PC-9 (cell line): Measurements from ENCODE around the gene RNLS. TPM values are rescaled to one million over a fixed set of nuclear protein-coding genes. Genes with fewer than 3 reads are reported as not detected.

ENCODE experiments used
- BruUV-seq: library from RNA; stranded (reverse); fragments of 400-500 nt; replicated peaks from 2 replicates; lab custom pipeline; 2021; lab: Mats Ljungman, UMichigan
- CTCF ChIA-PET: fragments of 300-600 bp; sonication (Branson Sonifier 250); formaldehyde crosslinking; loops from one replicate; lab custom pipeline; 2022; ENCODE audit warnings: antibody characterized with exemption; lab: Charles Lee
- POLR2A ChIA-PET: fragments of 300-600 bp; sonication (Branson Sonifier 250); formaldehyde crosslinking; loops from one replicate; lab custom pipeline; 2022; ENCODE audit warnings: antibody characterized with exemption; ENCODE audit not compliant: unreplicated experiment; lab: Charles Lee
- DNase-seq, 2 experiments: peaks; one replicate each; pipeline versions ENCODE4 v3.0.0 to v3.0.0-alpha.2; 2015 to 2022; ENCODE audit warnings: mixed read lengths in 1 of 2
- H2AFZ ChIP-seq: fragments of 200-600 bp; sonication (generic); 2 replicates; pipeline ENCODE4 v1.8.1; 2017; ENCODE audit warnings: antibody characterized with exemption
- H3F3A ChIP-seq: fragments of 200-600 bp; sonication (generic); 2 replicates; pipeline ENCODE4 v1.8.1; 2017; ENCODE audit warnings: antibody characterized with exemption, mild to moderate bottlenecking, low read depth; ENCODE audit not compliant: insufficient read depth
- H3K27ac ChIP-seq: fragments of 200-600 bp; sonication (generic); 2 replicates; pipeline ENCODE4 v1.6.1; 2016; ENCODE audit warnings: mixed run types
- H3K27me3 ChIP-seq: fragments of 200-600 bp; sonication (generic); 2 replicates; pipeline ENCODE4 v1.6.1; 2016; ENCODE audit warnings: low read depth, mixed run types; ENCODE audit not compliant: insufficient read depth
- H3K36me3 ChIP-seq: fragments of 200-600 bp; sonication (generic); 2 replicates; pipeline ENCODE4 v1.6.1; 2016; ENCODE audit warnings: low read depth, mixed run types
- H3K4me1 ChIP-seq: fragments of 200-600 bp; sonication (generic); replicated peaks from 2 replicates; pipeline ENCODE4 v1.6.1; 2016; ENCODE audit warnings: mixed run types; ENCODE audit not compliant: insufficient read depth
- H3K4me2 ChIP-seq: fragments of 200-600 bp; sonication (generic); 2 replicates; pipeline ENCODE4 v1.6.1; 2017; ENCODE audit warnings: mixed run types
- H3K4me3 ChIP-seq: fragments of 200-600 bp; sonication (generic); 2 replicates; pipeline ENCODE4 v1.6.1; 2016; ENCODE audit warnings: mixed run types
- H3K79me2 ChIP-seq: fragments of 200-600 bp; sonication (generic); 2 replicates; pipeline ENCODE4 v1.6.1; 2017; ENCODE audit warnings: low read depth, mixed run types
- H3K9me2 ChIP-seq: fragments of 200-600 bp; sonication (generic); 2 replicates; pipeline ENCODE4 v1.8.1; 2017; ENCODE audit warnings: mild to moderate bottlenecking; ENCODE audit not compliant: insufficient read depth
- H3K9me3 ChIP-seq: fragments of 200-600 bp; sonication (generic); 2 replicates; pipeline ENCODE4 v1.8.1; 2016; ENCODE audit warnings: low read depth; ENCODE audit not compliant: insufficient read depth
- H4K20me1 ChIP-seq: fragments of 200-600 bp; sonication (generic); 2 replicates; pipeline ENCODE4 v1.8.1; 2017; ENCODE audit not compliant: insufficient read depth
- EZH2 ChIP-seq: fragments of 200-600 bp; sonication (generic); IDR thresholded peaks from 2 replicates; pipeline ENCODE4 v1.8.0; 2017; ENCODE audit warnings: antibody characterized with exemption, low read depth
- intact Hi-C: fragments of 100-400 bp; cut with micrococcal nuclease; formaldehyde crosslinking; loops from one replicate; pipeline ENCODE4 v1.10.0; 2022; ENCODE audit not compliant: unreplicated experiment
- total RNA-seq: library from RNA; stranded (reverse); gene quantifications from 2 replicates; pipeline ENCODE4 v1.2.3, GENCODE V29; 2021
- TF ChIP-seq, protein P1 (sequence below): fragments of 200-600 bp; sonication (generic); conservative IDR thresholded peaks from 2 replicates; pipeline ENCODE4 v1.6.1; 2017; ENCODE audit warnings: mixed run types, antibody characterized with exemption, mild to moderate bottlenecking, moderate library complexity

RNLS gene
- total RNA-seq, 1 experiment from 2014 or later: not detected

DNA sequence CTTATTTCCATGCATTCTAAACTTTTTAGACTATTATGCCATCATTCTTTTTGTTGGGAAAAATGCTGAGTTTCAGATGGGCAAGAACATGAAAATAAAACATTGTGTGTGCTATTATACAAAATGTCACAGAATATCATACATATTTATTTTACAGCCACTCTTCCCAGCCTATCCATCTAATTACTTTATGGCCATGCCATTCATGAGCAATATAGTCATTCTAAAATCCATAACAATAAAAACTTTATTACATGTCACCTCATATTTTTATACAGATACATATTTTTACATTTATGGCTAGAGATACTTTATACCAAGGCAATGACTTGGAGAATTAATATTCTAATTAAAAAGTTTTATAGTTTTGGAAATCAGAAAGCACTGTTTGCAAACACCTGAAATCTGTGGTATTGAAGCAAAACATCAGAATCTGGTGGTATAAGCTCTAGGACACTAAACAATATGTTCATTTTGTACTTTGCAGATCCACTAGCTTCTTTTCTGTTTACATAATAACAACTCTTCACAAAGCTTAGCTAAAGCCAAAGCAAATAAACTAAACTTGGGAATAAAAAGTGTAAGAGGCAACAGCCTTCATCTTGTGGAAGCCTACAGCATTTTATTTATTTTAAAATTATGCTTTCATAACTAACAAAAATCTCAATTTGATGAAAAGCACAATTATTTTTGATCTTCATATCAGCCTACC is 210.1 kb downstream of the RNLS start:
- H3K4me1 ChIP-seq: no peaks in the 10 kb centered on the region
- no peak overlapping the region for H3K27ac ChIP-seq
- BruUV-seq: no TSS peak
- POLR2A ChIA-PET: no interaction called here
- H3F3A ChIP-seq: no peaks in the 10 kb centered on the region
- TF ChIP-seq, protein P1, sequence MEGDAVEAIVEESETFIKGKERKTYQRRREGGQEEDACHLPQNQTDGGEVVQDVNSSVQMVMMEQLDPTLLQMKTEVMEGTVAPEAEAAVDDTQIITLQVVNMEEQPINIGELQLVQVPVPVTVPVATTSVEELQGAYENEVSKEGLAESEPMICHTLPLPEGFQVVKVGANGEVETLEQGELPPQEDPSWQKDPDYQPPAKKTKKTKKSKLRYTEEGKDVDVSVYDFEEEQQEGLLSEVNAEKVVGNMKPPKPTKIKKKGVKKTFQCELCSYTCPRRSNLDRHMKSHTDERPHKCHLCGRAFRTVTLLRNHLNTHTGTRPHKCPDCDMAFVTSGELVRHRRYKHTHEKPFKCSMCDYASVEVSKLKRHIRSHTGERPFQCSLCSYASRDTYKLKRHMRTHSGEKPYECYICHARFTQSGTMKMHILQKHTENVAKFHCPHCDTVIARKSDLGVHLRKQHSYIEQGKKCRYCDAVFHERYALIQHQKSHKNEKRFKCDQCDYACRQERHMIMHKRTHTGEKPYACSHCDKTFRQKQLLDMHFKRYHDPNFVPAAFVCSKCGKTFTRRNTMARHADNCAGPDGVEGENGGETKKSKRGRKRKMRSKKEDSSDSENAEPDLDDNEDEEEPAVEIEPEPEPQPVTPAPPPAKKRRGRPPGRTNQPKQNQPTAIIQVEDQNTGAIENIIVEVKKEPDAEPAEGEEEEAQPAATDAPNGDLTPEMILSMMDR: no peak
- no peak for TF ChIP-seq EZH2
- DNase-seq: no peak
- no peak overlapping the region for H3K4me3 ChIP-seq
- no peaks in the 10 kb centered on the region for H3K27me3 ChIP-seq
- H4K20me1 ChIP-seq: no peaks in the 10 kb centered on the region
- no peak overlapping the region for H2AFZ ChIP-seq
- H3K9me3 ChIP-seq: no peaks in the 10 kb centered on the region
- intact Hi-C loops: no loop called here
- no peaks in the 10 kb centered on the region for H3K9me2 ChIP-seq
- CTCF ChIA-PET: no interaction called here
- H3K36me3 ChIP-seq: no peaks in the 10 kb centered on the region
- no peak overlapping the region for H3K4me2 ChIP-seq
- H3K79me2 ChIP-seq: no peaks in the 10 kb centered on the region

DNA sequence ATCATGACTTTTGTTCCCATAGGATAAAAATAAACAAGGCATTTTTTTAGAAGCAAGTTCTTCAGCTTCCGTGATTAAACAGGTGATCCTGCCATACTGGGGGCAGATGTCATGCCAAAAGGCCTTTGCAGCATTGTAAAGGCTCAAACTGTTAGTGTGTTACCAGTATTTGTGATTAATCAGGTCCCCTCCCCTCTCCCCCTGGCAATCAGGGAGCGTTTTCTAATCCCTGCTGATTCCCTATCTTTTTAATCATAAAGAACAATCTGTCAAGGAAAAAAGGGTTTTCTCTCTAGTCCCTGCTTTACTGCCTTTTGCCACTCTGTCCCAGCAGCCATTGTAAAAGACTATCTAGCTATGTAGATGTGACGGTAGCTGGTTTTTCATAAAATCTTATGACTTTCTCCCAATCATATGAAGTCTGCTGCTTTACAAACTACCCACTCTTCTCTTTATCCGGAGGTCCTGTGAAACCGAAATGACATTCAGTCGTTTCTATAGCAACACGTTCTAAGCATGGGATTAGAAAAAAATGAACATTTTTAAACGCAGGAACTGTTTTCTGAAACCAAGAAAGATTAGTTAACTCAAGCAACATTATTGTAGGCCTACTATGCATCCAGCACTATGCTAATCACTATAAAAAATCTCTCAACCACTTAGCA is 210.9 kb downstream of the RNLS start:
- Histone ChIP-seq H2AFZ (no peak overlapping the region), H3K27ac (no peak overlapping the region), H3K36me3 (no peaks in the 10 kb centered on the region), H4K20me1 (no peaks in the 10 kb centered on the region), H3K79me2 (no peaks in the 10 kb centered on the region), H3K9me3 (no peaks in the 10 kb centered on the region), H3K4me2 (no peak overlapping the region), H3K9me2 (no peaks in the 10 kb centered on the region), H3K4me1 (no peaks in the 10 kb centered on the region), H3K4me3 (no peak overlapping the region), H3F3A (no peaks in the 10 kb centered on the region), H3K27me3 (no peaks in the 10 kb centered on the region)
- ChIA-PET POLR2A (no interaction called here), CTCF (no interaction called here)
- intact Hi-C loops: no loop called here
- no peak for TF ChIP-seq EZH2
- TF ChIP-seq, protein P1: no peak
- DNase-seq: no peak
- no TSS peak for BruUV-seq

DNA sequence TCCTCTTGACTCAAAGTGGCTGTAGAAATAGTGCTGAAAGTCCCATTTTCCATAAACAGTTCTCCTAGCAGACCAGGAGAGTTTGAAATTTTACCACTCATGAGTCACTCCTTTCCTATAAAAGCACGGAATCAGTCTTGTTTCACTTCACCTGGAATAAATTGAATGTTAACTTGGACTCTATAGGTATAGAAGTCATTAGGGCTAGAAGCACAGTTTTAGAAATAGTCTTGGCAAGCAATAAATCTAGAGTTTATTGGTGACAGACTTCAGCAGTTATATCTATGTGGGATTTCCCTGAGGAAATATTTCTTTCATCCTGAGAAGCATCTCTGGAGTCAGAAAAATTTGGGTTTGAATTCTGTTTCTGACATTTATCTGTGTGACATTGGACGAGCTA is 212.4 kb downstream of the RNLS start:
- no peaks in the 10 kb centered on the region for H3K36me3 ChIP-seq
- H3K9me3 ChIP-seq: no peaks in the 10 kb centered on the region
- no peaks in the 10 kb centered on the region for H3K4me1 ChIP-seq
- no peaks in the 10 kb centered on the region for H4K20me1 ChIP-seq
- no peak overlapping the region for H3K4me2 ChIP-seq
- intact Hi-C loops: no loop called here
- no peak overlapping the region for H2AFZ ChIP-seq
- BruUV-seq: no TSS peak
- no peaks in the 10 kb centered on the region for H3K9me2 ChIP-seq
- H3K27me3 ChIP-seq: no peaks in the 10 kb centered on the region
- no peak for TF ChIP-seq EZH2
- TF ChIP-seq, protein P1: no peak
- H3K4me3 ChIP-seq: no peak overlapping the region
- ChIA-PET POLR2A (no interaction called here), CTCF (no interaction called here)
- H3F3A ChIP-seq: no peaks in the 10 kb centered on the region
- no peak for DNase-seq
- H3K27ac ChIP-seq: no peak overlapping the region
- no peaks in the 10 kb centered on the region for H3K79me2 ChIP-seq
